ENCODE measurements around the gene ZNF775.
A peak's percentile ranks its signal among the peaks of the same experiment; 100 is the strongest.

ZNF775 gene

DNA sequence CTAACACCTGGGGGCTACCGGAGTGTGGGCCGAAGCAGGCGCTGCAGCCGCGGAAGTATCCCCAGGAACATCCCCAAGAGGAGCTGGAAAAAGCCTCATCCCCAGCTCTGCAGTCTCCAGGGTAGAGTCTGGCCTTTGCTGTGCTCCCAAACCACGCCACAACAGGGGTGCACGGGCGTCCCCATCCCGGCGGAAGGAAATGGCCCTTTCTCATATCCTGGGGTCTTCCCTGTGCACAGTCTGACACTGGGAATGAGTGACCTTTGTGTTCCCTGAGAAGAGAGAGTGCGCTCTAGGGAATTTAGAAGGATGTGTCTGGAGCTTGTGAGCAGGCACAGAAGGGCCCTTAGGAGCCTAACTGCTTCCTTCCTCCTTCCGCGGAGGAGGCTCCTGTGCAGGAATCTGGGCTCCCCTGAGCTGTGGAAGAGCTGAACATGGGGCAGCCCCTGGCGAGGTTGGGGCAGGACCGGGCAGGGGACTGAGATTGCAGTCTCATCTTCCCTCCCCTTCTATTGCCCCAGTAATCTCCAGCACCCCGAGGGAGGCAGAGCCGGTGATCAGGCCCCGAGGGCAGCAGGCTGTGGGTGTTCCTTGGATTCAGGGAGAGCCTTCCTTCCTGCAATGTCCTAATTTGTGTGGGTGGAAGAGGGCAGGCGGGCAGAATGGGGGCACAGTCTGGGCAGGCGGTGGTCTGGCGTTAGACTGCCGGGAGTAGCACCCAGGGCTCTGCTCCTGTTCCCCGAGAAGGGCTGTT is 9.2 kb upstream of the ZNF775 start:
- no peak for DNase-seq

DNA sequence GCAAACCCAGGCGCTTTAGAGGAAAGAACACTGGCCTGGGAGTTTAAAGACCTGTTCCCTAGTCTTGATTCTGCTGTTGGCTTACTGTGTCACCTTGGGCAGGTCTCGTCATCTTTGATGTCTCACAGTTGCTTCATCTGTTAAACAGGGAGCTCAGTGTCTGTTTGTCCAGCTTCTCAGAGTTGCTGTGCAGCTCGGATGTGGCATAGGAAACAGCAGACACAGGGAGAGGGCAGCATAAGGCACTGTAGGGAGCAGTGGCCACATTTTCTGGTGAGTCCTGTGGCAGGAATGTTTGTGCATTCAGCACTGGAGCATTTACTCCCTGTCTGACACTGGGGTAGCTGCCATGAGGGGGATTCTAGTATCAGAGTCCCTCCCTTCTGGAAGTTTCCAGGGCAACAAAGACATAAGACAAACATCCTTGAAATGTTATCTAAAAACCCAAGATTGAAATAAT is 8.5 kb upstream of the ZNF775 start:
- DNase-seq, result no peak

GRCh38 chr7:150371131-150371995 is 7.8 kb upstream of the ZNF775 start:
- no peak for DNase-seq

DNA sequence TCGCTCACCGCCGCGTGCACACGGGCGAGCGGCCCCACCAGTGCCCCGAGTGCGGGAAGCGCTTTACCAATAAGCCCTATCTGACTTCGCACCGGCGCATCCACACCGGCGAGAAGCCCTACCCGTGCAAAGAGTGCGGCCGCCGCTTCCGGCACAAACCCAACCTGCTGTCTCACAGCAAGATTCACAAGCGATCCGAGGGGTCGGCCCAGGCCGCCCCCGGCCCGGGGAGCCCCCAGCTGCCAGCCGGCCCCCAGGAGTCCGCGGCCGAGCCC is 7.2 kb upstream of the ZNF775 start:
- DNase-seq, result no peak

DNA sequence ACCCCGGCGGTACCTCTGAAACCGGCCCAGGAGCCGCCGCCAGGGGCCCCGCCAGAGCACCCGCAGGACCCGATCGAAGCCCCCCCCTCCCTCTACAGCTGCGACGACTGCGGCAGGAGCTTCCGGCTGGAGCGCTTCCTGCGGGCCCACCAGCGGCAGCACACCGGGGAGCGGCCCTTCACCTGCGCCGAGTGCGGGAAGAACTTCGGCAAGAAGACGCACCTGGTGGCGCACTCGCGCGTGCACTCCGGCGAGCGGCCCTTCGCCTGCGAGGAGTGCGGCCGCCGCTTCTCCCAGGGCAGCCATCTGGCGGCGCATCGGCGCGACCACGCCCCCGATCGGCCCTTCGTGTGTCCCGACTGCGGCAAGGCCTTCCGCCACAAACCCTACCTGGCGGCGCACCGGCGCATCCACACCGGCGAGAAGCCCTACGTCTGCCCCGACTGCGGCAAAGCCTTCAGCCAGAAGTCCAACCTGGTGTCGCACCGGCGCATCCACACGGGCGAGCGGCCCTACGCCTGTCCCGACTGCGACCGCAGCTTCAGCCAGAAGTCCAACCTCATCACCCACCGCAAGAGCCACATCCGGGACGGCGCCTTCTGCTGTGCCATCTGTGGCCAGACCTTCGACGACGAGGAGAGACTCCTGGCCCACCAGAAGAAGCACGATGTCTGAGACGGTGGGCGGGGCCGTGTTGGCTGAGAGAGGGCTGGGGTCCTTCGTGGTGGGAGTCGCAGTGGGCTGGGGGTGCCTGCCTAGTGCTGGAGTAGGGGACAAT is 6.7 kb upstream of the ZNF775 start:
- no peak for DNase-seq

DNA sequence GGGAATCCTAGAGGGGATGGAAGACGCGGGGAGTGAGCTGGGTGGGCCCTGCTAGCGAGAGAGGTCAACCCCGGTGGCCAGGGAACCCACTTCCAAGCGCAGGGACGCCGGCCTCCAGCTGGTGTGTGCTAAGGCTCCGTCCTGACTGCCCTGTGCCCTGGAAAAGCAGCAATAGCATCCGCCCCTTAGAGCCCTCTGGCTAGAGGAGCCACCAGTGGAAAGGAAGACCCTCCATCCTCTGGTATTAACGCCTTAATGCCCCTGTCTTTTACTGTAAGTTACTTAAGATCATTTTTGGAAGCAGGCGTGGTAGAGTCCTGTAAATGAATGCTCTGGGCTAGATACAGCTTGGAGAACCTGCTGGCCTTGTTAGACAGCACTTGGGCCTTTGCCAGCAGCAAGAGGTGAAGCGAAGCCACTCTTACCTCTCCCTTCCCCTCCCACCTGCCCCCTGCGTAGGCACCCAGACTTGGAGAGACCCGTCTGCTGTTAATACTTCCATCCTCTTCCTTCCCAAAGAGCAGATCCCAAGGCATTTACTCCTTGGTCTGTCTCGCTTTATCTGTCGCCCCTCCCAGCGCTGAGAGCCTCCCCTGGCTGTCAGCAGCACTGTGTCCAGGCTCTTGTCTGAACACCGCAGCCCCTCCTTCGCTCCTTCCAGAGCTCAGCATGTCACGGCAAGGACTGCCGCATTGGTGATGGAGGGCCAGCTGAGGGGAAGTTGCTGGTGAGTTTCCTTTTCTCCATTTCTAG is 5.9 kb upstream of the ZNF775 start:
- no peak for DNase-seq

DNA sequence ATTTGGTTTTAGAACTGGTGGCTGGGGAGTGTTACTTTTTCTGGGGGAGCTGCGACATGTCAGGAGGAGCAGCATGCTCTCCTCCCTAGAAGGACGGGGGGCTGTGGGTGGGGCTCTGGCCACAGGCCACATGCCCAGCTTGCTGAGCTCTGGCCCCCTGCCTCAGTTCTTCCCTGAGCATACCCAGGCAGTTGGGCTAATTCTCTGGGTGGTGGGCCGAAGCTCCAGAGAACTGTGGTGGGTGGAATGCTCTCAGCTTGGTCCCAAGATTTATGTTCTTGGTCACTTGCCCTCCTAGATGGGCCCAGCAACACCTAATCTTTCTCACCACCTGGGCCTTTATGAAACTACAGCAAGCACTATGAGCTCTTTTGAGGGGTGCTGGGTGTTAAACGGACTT is 5.1 kb upstream of the ZNF775 start:
- DNase-seq, result no peak

GRCh38 chr7:150374472-150374871 is 4.7 kb upstream of the ZNF775 start:
- DNase-seq, result no peak

DNA sequence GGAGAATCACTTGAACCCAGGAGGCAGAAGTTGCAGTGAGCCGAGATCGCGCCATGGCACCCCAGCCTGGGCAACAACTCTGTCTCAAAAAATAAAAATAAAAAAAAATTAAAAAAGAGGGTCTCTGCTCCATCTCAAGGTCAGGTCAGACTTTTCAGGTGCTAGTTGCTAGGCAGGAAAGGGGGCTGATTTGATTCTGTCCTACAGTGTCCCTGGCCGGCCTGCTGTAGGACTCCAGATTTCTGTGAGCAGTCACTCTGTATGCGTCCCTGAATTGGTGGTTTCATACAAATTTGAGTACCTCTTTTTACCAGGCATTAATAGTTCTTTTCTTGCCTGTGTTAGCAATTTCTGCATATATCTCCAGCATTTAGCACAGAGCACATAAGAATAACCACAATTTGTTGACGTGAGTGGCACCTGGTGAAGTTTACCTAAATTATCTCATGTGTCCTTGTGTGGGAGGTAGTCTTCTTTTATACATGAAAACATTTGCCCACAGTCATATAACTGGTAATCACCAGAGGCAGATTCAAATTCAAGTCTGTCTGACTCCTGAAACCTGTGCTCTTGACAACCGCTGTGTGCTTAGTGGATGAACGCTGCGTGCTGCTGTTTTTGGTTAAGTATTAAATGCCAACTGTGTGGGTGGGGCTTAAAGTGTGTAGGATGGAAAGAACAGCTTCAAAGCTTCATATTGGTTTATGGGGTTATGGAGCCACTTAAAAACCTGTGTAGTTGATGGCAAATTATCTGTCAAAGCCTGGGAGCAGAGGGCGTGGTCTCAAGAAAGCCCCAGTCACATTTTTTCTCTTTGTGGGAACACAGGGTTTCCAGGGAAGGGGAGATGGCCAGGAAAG is 3.2 kb upstream of the ZNF775 start:
- no peak for DNase-seq

GRCh38 chr7:150376560-150376959 is 2.6 kb upstream of the ZNF775 start:
- DNase-seq, result no peak

DNA sequence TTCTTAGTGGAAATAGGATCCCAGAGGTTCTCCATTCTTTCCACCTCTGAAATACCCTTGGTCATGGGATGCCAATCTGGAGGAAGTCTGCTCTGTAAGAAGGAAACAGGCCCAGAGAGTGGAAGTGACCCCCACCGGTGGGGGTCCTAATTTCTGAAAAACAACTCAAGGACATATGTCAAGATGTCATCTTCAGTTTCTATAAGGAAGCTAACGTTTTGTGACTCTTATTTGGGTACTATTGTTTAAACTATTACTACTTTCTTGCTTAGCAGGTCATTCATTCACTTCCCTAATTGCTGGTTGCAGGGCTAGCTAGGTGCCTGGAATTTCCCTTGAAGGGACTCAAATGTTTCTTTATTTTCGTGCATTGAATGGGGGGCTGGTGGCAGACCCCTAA is 1.9 kb upstream of the ZNF775 start:
- no peak for DNase-seq

DNA sequence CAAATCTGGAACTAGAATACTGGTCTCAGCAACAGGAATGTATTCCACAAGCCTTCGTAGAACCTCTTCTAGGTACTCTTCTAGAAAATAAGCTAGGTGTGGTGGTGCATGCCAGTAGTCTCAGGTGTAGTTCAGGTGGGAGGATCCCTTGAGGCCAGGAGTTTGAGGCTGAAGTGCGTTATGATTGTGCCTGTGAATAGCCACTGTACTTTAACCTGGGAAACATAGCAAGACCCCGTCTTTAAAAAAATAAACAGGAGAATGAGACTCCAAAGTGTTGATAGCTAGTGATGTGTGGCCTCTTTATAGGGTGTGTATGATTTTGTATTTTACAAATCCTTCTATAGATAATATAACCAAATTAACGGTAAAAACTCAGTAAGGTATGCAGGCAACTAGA is 1.5 kb upstream of the ZNF775 start:
- no peak for DNase-seq

DNA sequence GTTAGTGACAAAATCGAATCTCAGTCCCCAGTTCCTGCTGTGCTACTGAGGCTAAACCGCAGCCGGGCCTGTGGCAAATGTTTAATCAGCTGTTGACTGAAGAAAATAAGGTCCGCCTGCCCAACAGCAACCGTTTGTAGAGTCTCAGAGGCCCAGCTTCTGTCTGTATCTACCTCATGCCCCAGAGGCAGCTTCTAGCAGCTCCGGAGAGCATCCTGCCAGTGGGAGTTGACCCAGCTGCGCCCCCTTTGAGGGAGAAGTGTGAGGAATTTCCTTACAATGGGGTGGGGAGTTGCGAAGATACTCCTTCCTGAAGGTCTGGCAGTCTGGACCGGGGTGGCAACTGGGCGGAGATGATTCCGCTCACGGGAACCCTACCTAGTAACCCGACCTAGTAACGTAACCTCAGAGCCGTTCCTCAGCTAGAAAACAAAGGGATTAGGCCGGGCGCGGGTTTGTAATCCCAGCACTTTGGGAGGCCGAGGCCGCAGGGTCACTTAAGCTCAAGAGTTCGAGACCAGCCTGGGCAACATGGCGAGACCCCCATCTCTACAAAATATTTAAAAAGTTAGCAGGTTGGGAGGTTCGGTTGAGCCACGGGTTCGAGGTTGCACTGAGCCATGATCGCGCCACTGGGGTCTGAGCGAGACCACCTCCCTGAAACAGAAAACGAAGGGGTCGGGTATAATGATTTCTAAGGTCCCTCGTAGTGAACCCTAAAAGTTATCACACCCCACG is 846 bp upstream of the ZNF775 start:
- DNase-seq, result peak; percentile 72

DNA sequence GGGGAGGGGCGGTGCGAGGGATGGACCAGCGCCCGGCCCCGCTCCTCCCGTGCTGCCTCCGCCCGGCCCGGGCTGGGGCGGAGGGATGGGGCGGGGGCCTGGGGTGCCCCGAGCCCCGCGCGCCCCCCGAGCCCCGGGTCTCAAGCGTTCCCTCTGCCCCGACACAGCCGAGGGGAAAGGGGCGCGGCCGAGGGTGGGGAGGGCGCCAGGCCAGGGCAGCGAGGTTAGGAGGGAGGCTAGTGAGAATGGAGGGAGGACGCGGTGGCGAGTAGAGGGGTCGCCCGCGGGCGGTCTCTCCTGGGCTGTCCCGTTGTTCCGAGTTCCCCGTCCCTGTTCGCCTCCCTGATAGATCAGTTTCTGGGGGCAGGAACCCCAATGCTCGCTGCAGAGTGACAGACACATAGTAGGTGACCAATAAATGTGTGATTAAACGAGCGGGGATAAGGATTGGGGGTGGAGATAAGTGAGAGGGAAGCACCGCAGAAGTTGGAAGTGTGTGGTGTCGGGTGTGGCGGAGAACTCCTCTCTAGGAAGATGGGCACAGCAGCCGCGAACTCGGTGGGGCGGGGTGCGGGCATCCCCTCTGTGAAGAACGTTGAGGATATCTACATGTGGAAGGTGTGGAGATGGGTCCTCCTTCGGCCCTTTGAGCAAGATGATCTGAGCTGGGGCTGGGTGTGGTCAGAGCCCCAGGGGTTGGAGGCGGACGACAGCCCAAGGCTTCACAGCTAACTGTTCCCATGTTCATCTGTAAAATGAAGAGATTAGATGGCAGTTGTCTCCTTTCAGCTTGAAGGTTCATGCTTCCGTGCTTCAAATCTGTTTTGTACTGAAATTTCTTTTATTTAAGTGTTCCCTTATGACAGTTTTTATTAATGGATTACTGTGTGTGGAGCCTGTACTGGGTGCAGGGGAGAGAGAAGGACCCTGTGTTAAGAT is 580 bp downstream of the ZNF775 start:
- DNase-seq, result peak; percentile 45

- no peak for DNase-seq
These were observed 1.3 kb downstream of the ZNF775 start for GRCh38 chr7:150380463-150380862.

- DNase-seq, result no peak
These were observed 2.0 kb downstream of the ZNF775 start for GRCh38 chr7:150381096-150381495.

- peak; percentile 13 for DNase-seq
These were observed 2.6 kb downstream of the ZNF775 start for GRCh38 chr7:150381785-150382122.

DNA sequence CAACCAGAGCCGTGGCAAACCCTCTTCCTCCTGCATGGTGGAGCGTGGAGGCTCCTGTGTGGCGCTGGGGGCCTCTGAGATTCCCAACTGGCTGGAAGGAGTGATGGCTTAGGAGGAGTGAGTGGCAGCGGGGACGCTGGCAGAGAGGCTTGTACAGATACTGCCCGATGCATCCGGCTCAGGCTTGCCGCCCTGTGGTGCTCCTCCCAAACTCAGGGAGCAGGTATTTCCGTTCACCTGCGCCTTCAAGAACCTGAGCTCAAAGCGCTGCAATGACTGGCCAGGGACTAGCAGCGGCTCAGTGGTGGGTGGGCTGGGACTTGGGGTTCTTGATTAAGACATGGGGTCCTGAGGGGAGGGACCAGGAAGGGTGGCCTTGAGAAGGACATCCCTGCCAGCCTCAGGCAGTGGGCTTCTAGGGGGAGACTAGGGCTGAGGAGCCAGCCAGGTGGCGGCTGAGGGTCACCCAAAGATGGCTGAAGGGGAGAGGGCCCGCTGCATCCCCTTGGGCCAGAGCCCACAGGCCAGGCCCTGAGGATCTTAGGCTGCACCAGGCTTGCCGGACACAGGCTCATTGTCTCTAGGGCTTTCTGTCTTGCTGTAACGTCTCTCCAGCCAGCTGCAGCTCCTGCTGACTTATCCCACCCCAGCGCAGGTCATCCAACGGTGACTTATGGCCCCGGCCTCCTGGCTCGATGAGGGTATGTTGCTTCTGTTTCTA is 3.2 kb downstream of the ZNF775 start:
- peak; percentile 27 for DNase-seq

GRCh38 chr7:150382844-150383225 is 3.7 kb downstream of the ZNF775 start:
- no peak for DNase-seq
